Activated CD8-positive, alpha-beta memory T cell treated with anti-CD3 and anti-CD28 coated beads for 4 hours (primary cell): ENCODE data around the gene GTF2F1.
"Not testable (repeated sequence)": the region's sequence is repeated elsewhere in the genome, so short reads cannot be mapped to it uniquely, and the experiment has no call there.

Experiments used
- DNase-seq, 2 donors: peaks; one replicate each; pipeline ENCODE4 v3.0.0-alpha.2; 2020; ENCODE audit warnings: low read depth in 2 of 2

GTF2F1 gene

GRCh38 chr19:6384381-6384780 lies 8.6 kb downstream of the GTF2F1 start:
- DNase-seq: no peak

- no peak for DNase-seq
Observed at GRCh38 chr19:6383188-6383587, 9.8 kb downstream of the GTF2F1 start.

GRCh38 chr19:6381030-6381750 lies 11.8 kb downstream of the GTF2F1 start:
- no peak for DNase-seq

GRCh38 chr19:6379744-6380143 lies 13.2 kb downstream of the GTF2F1 start:
- no peak for DNase-seq

GRCh38 chr19:6378486-6378885 lies 14.5 kb downstream of the GTF2F1 start:
- DNase-seq: no peak

- no peak for DNase-seq
Observed at GRCh38 chr19:6378041-6378440, 14.9 kb downstream of the GTF2F1 start.

GRCh38 chr19:6376512-6377190 lies 16.3 kb downstream of the GTF2F1 start:
- no peak for DNase-seq

GRCh38 chr19:6375411-6376010 lies 17.5 kb downstream of the GTF2F1 start, which contains the start of gene PSPN:
Gene PSPN (minus strand): TSS chr19:6375933. CDS start chr19:6375849, 84 bp downstream.
- no peak for DNase-seq

- no peak for DNase-seq
Observed at GRCh38 chr19:6374711-6375410, 18.1 kb downstream of the GTF2F1 start.

GRCh38 chr19:6374161-6374709 lies 18.7 kb downstream of the GTF2F1 start:
- no peak for DNase-seq

- no peak for DNase-seq
Observed at GRCh38 chr19:6373813-6374108, 19.2 kb downstream of the GTF2F1 start.

GRCh38 chr19:6373096-6373812 lies 19.7 kb downstream of the GTF2F1 start:
- DNase-seq: peak; percentile 94 to 96

GRCh38 chr19:6372594-6373095 lies 20.3 kb downstream of the GTF2F1 start, which contains the start of gene ALKBH7:
Gene ALKBH7 (plus strand): TSS chr19:6372794. CDS start chr19:6372821, 27 bp downstream.
- peak; percentile 89 to 95 for DNase-seq

- DNase-seq: no peak
Observed at GRCh38 chr19:6364353-6364752, 28.6 kb downstream of the GTF2F1 start.

GRCh38 chr19:6362351-6362801 lies 30.6 kb downstream of the GTF2F1 start:
- no peak for DNase-seq

GRCh38 chr19:6362027-6362350 lies 31.0 kb downstream of the GTF2F1 start:
- DNase-seq: no peak

GRCh38 chr19:6360857-6361216 lies 32.1 kb downstream of the GTF2F1 start:
- not testable (repeated sequence) for DNase-seq

GRCh38 chr19:6360445-6360844 lies 32.5 kb downstream of the GTF2F1 start:
- DNase-seq: not testable (repeated sequence)

- no peak for DNase-seq
Observed at GRCh38 chr19:6359568-6360341, 33.2 kb downstream of the GTF2F1 start.

GRCh38 chr19:6358003-6358402 lies 35.0 kb downstream of the GTF2F1 start:
- no peak for DNase-seq
